WTC11 (cell line): Measurements from ENCODE around the gene TNFAIP2. TPM values are rescaled to one million over a fixed set of nuclear protein-coding genes. Genes with fewer than 3 reads are reported as not detected.
A peak's percentile ranks its signal among the peaks of the same experiment; 100 is the strongest.

Source experiments
- CDX4 ChIP-seq: fragments of 250-450 bp; sonication (Bioruptor Pico); IDR thresholded peaks from 2 replicates; pipeline ENCODE4 v1.9.0; 2021; ENCODE audit warnings: moderate library complexity, mild to moderate bottlenecking, inconsistent platforms, borderline replicate concordance
- CTCF ChIP-seq: fragments of 200-600 bp; IDR thresholded peaks from 2 replicates; pipeline ENCODE4 v1.8.0; 2022; ENCODE audit warnings: antibody characterized with exemption
- E2F1 ChIP-seq: sonication (generic); formaldehyde crosslinking; IDR thresholded peaks from 2 replicates; pipeline ENCODE4 v1.8.0; 2022; ENCODE audit warnings: mild to moderate bottlenecking, missing genetic modification reagents
- FOXJ3 ChIP-seq: sonication (generic); formaldehyde crosslinking; IDR thresholded peaks from 2 replicates; pipeline ENCODE4 v1.9.0; 2021; ENCODE audit warnings: missing genetic modification reagents, mild to moderate bottlenecking, borderline replicate concordance
- IRF2 ChIP-seq: sonication (generic); formaldehyde crosslinking; IDR thresholded peaks from 2 replicates; pipeline ENCODE4 v1.8.0; 2022; ENCODE audit warnings: low read depth, missing genetic modification reagents, borderline replicate concordance
- JUN ChIP-seq: sonication (generic); formaldehyde crosslinking; IDR thresholded peaks from 2 replicates; pipeline ENCODE4 v1.8.0; 2023; ENCODE audit warnings: mild to moderate bottlenecking, missing genetic modification reagents
- KAT7 ChIP-seq: sonication (generic); formaldehyde crosslinking; IDR thresholded peaks from 2 replicates; pipeline ENCODE4 v1.8.1; 2023; ENCODE audit warnings: missing genetic modification reagents, mild to moderate bottlenecking, borderline replicate concordance
- MAX ChIP-seq: sonication (generic); formaldehyde crosslinking; IDR thresholded peaks from 2 replicates; pipeline ENCODE4 v1.8.0; 2022; ENCODE audit warnings: mild to moderate bottlenecking, missing genetic modification reagents
- MYBL2 ChIP-seq: sonication (generic); formaldehyde crosslinking; IDR thresholded peaks from 2 replicates; pipeline ENCODE4 v1.8.1; 2023; ENCODE audit warnings: mild to moderate bottlenecking, moderate library complexity, missing genetic modification reagents
- NFATC4 ChIP-seq: fragments of 250-450 bp; sonication (Bioruptor Pico); IDR thresholded peaks from 2 replicates; pipeline ENCODE4 v1.9.0; 2021; ENCODE audit warnings: mild to moderate bottlenecking
- NR1H2 ChIP-seq: sonication (generic); formaldehyde crosslinking; IDR thresholded peaks from 2 replicates; pipeline ENCODE4 v1.9.0; 2021; ENCODE audit warnings: mild to moderate bottlenecking, moderate library complexity, missing genetic modification reagents
- ZNF219 ChIP-seq: sonication (generic); formaldehyde crosslinking; IDR thresholded peaks from 2 replicates; pipeline ENCODE4 v1.8.0; 2023; ENCODE audit warnings: missing genetic modification reagents, mild to moderate bottlenecking, borderline replicate concordance
- ZNF263 ChIP-seq: sonication (generic); formaldehyde crosslinking; IDR thresholded peaks from 2 replicates; pipeline ENCODE4 v1.8.1; 2022; ENCODE audit warnings: low read depth, mild to moderate bottlenecking, moderate library complexity, missing genetic modification reagents
- ZNF416 ChIP-seq: fragments of 250-450 bp; sonication (Bioruptor Pico); IDR thresholded peaks from 2 replicates; pipeline ENCODE4 v1.9.0; 2021; ENCODE audit warnings: mild to moderate bottlenecking, inconsistent platforms
- ZNF512 ChIP-seq: sonication (generic); formaldehyde crosslinking; IDR thresholded peaks from 2 replicates; pipeline ENCODE4 v1.8.1; 2022; ENCODE audit warnings: missing genetic modification reagents, borderline replicate concordance
- ZNF532 ChIP-seq: fragments of 250-450 bp; sonication (Bioruptor Pico); IDR thresholded peaks from 2 replicates; pipeline ENCODE4 v1.9.0; 2021; ENCODE audit warnings: mild to moderate bottlenecking, borderline replicate concordance
- ZSCAN18 ChIP-seq: fragments of 250-450 bp; sonication (Bioruptor Pico); IDR thresholded peaks from 2 replicates; pipeline ENCODE4 v2.1.2; 2022; ENCODE audit warnings: mild to moderate bottlenecking, moderate library complexity
- total RNA-seq: library from RNA; stranded (reverse); gene quantifications from 3 replicates; pipeline ENCODE4 v1.2.3, GENCODE V29; 2021
- TF ChIP-seq, protein P1 (sequence below): sonication (generic); formaldehyde crosslinking; IDR thresholded peaks from 2 replicates; pipeline ENCODE4 v1.8.0; 2023; ENCODE audit warnings: missing genetic modification reagents, mild to moderate bottlenecking, borderline replicate concordance

The TNFAIP2 gene
- total RNA-seq, 1 experiment from 2014 or later = 24.1 TPM

- TF ChIP-seq ZNF532 (CRISPR knock-in tag) = no peak
- 0 out of 2 replicates have a peak, but pooled peaks have one; percentile 10 for TF ChIP-seq KAT7 (CRISPR knock-in tag)
- 0 out of 2 replicates have a peak, but pooled peaks have one; percentile 38 for TF ChIP-seq MYBL2 (CRISPR knock-in tag)
- no peak for TF ChIP-seq E2F1 (CRISPR knock-in tag)
- no peak for TF ChIP-seq FOXJ3 (CRISPR knock-in tag)
- no peak for TF ChIP-seq ZNF219 (CRISPR knock-in tag)
- TF ChIP-seq NFATC4 = no peak
- TF ChIP-seq CTCF = no peak
- TF ChIP-seq IRF2 (CRISPR knock-in tag) = no peak
- no peak for TF ChIP-seq CDX4 (CRISPR knock-in tag)
- TF ChIP-seq, protein P1, sequence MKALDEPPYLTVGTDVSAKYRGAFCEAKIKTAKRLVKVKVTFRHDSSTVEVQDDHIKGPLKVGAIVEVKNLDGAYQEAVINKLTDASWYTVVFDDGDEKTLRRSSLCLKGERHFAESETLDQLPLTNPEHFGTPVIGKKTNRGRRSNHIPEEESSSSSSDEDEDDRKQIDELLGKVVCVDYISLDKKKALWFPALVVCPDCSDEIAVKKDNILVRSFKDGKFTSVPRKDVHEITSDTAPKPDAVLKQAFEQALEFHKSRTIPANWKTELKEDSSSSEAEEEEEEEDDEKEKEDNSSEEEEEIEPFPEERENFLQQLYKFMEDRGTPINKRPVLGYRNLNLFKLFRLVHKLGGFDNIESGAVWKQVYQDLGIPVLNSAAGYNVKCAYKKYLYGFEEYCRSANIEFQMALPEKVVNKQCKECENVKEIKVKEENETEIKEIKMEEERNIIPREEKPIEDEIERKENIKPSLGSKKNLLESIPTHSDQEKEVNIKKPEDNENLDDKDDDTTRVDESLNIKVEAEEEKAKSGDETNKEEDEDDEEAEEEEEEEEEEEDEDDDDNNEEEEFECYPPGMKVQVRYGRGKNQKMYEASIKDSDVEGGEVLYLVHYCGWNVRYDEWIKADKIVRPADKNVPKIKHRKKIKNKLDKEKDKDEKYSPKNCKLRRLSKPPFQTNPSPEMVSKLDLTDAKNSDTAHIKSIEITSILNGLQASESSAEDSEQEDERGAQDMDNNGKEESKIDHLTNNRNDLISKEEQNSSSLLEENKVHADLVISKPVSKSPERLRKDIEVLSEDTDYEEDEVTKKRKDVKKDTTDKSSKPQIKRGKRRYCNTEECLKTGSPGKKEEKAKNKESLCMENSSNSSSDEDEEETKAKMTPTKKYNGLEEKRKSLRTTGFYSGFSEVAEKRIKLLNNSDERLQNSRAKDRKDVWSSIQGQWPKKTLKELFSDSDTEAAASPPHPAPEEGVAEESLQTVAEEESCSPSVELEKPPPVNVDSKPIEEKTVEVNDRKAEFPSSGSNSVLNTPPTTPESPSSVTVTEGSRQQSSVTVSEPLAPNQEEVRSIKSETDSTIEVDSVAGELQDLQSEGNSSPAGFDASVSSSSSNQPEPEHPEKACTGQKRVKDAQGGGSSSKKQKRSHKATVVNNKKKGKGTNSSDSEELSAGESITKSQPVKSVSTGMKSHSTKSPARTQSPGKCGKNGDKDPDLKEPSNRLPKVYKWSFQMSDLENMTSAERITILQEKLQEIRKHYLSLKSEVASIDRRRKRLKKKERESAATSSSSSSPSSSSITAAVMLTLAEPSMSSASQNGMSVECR (CRISPR knock-in tag) = no peak
- no peak for TF ChIP-seq ZNF263 (CRISPR knock-in tag)
- TF ChIP-seq MAX = 0 out of 2 replicates have a peak, but pooled peaks have one; percentile 31
- TF ChIP-seq ZNF512 (CRISPR knock-in tag) = no peak
- no peak for TF ChIP-seq ZNF416 (CRISPR knock-in tag)
- no peak for TF ChIP-seq JUN (CRISPR knock-in tag)
- TF ChIP-seq ZSCAN18 (CRISPR knock-in tag) = no peak
- no peak for TF ChIP-seq NR1H2 (CRISPR knock-in tag)
- TF ChIP-seq, all 79 proteins: peak for 5
Observed at GRCh38 chr14:103127356-103127755, 4.1 kb downstream of the TNFAIP2 start (continued).
